GM23338 (cell line): Measurements from ENCODE around the gene PALM. TPM values are rescaled to one million over a fixed set of nuclear protein-coding genes. Genes with fewer than 3 reads are reported as not detected.

Source experiments
- ETS1 ChIP-seq: IDR thresholded peaks from 2 replicates; pipeline ENCODE4 v1.6.1; 2016; ENCODE audit warnings: antibody characterized with exemption
- EZH2phosphoT487 ChIP-seq: fragments of 200-600 bp; sonication (generic); IDR thresholded peaks from one replicate; pipeline ENCODE4 v1.8.1; 2018; ENCODE audit warnings: antibody characterized with exemption; ENCODE audit not compliant: unreplicated experiment
- JUNB ChIP-seq: IDR thresholded peaks from one replicate; pipeline ENCODE4 v1.6.1; 2016; ENCODE audit warnings: antibody characterized with exemption; ENCODE audit not compliant: unreplicated experiment
- NANOG ChIP-seq: IDR thresholded peaks from 2 replicates; pipeline ENCODE4 v1.6.1; 2016; ENCODE audit warnings: antibody characterized with exemption, borderline replicate concordance
- POLR2AphosphoS5 ChIP-seq: IDR thresholded peaks from 2 replicates; pipeline ENCODE4 v1.6.1; 2016; ENCODE audit warnings: antibody characterized with exemption, low read depth
- ZNF462 ChIP-seq: fragments of 250-450 bp; sonication (Bioruptor Pico); IDR thresholded peaks from 2 replicates; pipeline ENCODE4 v1.5.0; 2020; ENCODE audit warnings: mild to moderate bottlenecking, moderate library complexity
- polyA plus RNA-seq: library from polyadenylated mRNA; unstranded; fragments of >200 nt; fragmentation: Nextera tagmentation; extraction: Ambion mirVana; gene quantifications from 2 replicates; pipeline ENCODE4 v1.2.1, GENCODE V29; 2016
- total RNA-seq: library from RNA; depleted of rRNA; stranded (reverse); fragments of >200 nt; shearing (Covaris generic); gene quantifications from 2 replicates; pipeline ENCODE4 v1.2.3, GENCODE V29; 2014

The PALM gene
- total and polyA plus RNA-seq, 2 experiments from 2014 or later = 3.8 to 26.1 TPM

GRCh38 chr19:750640-751423 is 42.1 kb downstream of the PALM start, which contains the start of gene MISP (continued):
- TF ChIP-seq ZNF462 (CRISPR knock-in tag) = no peak
- no peak for TF ChIP-seq EZH2phosphoT487
- no peak for TF ChIP-seq NANOG
- no peak for TF ChIP-seq JUNB
- no peak for TF ChIP-seq ETS1
- TF ChIP-seq POLR2AphosphoS5 = no peak
